ENCODE measurements around the gene IL26.
A peak's percentile ranks its signal among the peaks of the same experiment; 100 is the strongest.

Gene IL26, protein sequence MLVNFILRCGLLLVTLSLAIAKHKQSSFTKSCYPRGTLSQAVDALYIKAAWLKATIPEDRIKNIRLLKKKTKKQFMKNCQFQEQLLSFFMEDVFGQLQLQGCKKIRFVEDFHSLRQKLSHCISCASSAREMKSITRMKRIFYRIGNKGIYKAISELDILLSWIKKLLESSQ
- 0 to 1.0 (median 0.13) reads per million in 9 experiments for total RNA-seq

DNA sequence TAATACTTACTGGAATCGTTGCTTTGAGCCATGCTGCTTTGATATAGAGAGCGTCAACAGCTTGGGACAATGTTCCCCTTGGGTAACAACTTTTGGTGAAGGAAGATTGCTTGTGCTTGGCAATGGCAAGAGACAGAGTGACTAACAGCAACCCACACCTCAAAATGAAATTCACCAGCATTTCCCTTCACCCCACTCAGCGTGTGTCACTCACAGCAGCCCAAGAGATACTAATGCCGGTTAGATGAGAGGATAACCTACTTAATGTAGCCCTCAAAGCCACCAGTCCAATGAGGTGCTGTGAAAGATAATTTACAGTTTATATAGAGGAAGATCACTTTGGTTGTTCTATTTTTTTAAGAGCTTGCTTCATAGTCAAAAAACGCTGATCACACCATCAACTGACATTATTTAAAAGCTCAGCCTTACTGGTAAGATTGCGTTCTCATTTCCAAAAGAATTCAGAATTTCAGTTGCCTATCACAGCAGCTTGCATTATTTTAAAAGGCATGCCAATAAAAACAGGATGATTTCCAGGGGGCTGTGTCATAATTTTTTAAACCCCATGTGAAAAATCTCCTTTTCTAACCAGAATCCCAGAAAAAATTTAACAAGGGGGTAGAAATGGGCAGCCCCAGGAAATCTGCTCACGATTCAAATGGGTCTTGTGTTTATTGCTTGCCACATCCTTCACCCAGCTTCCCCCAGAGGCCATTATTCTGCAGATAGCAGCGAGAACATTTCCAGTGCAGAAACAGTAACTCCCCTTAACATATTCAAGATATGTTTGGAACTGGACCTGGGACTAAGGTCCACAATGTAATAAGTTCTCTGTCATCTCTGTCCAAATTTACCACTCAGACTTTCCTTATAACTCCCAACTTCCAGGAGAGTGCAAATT lies at the start of gene IL26:
Gene IL26, minus strand, starts transcription at position 235 of the 901 bp plus-strand sequence. Its CDS starts 54 bp downstream, at position 181.
- Mint-ChIP-seq H3K9me3 (no peaks in the 10 kb centered on the region), H3K27ac (peak within 1 kb of the TSS in 1 of 2 donors; percentile 32), H3K27me3 (no peaks in the 10 kb centered on the region), H3K4me3 (peak within 1 kb of the TSS; percentile 9 to 56), H3K36me3 (ENCODE audit: insufficient read depth) (no peaks in the 10 kb centered on the region), H3K4me1 (ENCODE audit: low read depth in 2 of 2) (peaks cover 4 to 13% of the 10 kb centered on the region in 2 donors)
- ATAC-seq (replicated peaks) (peak; percentile 89), DNase-seq (peak in 1 of 3 experiments; percentile 26)

DNA sequence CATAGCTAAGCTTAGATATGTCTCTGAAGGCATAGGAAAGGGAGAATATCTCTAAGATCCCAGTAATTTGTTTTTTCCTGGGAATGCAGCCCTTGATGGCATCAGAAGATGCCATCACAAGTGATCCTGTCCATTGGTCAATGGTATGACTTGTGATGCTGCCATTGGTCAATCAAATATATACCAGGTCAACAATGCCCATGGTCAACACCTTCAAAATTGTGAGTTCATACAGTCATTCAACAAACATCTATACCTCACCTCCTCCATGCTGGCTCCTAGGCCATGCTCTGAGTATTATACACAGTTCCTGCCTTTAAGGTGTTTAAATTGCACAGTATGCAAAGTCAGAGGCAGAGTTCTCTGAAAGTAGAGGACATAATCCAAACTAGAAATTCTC lies 47.1 kb upstream of the IL26 start:
- ATAC-seq (replicated peaks) (no peak), DNase-seq (no peak)
- Mint-ChIP-seq H3K4me3 (no peak overlapping the region), H3K36me3 (ENCODE audit: insufficient read depth) (no peaks in the 10 kb centered on the region), H3K27me3 (no peaks in the 10 kb centered on the region), H3K4me1 (ENCODE audit: low read depth in 2 of 2) (peaks cover 4 to 10% of the 10 kb centered on the region in 2 donors), H3K27ac (no peak overlapping the region), H3K9me3 (no peaks in the 10 kb centered on the region)

DNA sequence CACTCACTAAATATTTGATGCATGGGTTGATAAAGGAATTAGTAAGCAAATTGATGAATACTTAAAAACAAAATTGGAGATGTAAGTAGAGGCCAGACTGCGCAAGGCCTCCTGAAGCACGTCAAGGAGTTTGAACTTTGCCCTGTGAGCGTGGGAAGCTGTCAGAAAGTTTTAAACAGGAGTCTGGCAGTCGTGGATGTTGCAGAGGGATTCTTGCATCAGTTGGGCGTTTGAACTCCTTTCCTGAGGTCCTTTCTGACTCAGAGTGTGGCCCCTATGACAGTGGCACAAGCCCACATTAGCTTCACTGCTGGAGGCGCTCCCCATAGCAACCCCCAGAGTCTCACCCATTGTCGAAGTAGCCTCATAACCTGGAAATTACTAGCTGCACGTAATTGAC lies 45.7 kb upstream of the IL26 start:
- no peaks in the 10 kb centered on the region for H3K27me3 Mint-ChIP-seq
- H3K4me1 Mint-ChIP-seq (ENCODE audit: low read depth in 2 of 2), result peaks cover 0 to 4% of the 10 kb centered on the region in 2 donors
- H3K27ac Mint-ChIP-seq, result no peak overlapping the region
- no peaks in the 10 kb centered on the region for H3K9me3 Mint-ChIP-seq
- ATAC-seq (replicated peaks), result no peak
- no peaks in the 10 kb centered on the region for H3K36me3 Mint-ChIP-seq (ENCODE audit: insufficient read depth)
- no peak overlapping the region for H3K4me3 Mint-ChIP-seq
- DNase-seq, result no peak

DNA sequence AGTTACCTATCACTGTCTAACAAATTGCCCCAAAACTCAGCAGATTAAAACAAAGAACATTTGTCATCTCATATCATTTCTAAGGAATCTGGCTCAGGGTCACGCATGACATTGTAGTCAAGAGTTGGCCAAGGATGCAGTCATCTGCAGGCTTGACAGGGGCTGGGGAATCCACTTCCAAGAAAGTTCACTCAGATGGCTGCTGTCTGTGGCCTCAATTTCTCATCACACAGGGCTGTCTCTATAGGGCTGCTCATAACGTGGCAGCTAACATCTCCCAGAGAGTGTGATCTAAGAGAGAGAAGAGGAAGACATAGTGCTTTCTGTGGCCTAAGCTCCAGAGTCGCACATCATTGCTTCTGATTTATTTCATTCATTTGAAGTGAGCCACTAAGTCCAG lies 44.7 kb upstream of the IL26 start:
- H3K9me3 Mint-ChIP-seq, result no peaks in the 10 kb centered on the region
- H3K4me1 Mint-ChIP-seq (ENCODE audit: low read depth in 2 of 2), result no peaks in the 10 kb centered on the region
- no peak for DNase-seq
- no peaks in the 10 kb centered on the region for H3K36me3 Mint-ChIP-seq (ENCODE audit: insufficient read depth)
- H3K27me3 Mint-ChIP-seq, result peaks cover 0 to 5% of the 10 kb centered on the region in 2 donors
- no peak for ATAC-seq (replicated peaks)
- no peak overlapping the region for H3K4me3 Mint-ChIP-seq
- no peak overlapping the region for H3K27ac Mint-ChIP-seq

DNA sequence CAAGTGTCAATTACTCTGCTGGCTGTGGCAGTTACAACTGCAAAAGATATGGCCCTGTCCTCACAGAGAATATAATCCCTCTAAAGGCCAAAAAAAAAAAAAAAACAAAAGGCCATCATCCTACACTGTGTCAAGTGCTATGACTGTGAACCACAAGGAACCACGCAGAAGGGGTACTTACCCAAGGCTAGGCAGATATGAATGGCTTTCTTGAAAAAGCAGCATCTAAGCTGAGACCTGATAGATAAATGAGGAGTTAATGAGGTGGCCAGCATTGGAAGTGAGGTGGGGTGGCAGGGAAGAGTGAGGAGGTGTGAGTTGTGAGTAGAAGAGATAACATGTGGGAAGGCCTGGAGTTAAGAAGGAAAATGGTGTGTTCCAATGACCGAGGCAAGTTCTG lies 44.2 kb upstream of the IL26 start:
- ATAC-seq (replicated peaks) (no peak), DNase-seq (no peak)
- no peaks in the 10 kb centered on the region for H3K36me3 Mint-ChIP-seq (ENCODE audit: insufficient read depth)
- H3K4me1 Mint-ChIP-seq (ENCODE audit: low read depth in 2 of 2), result no peaks in the 10 kb centered on the region
- H3K27me3 Mint-ChIP-seq, result peaks cover 0 to 9% of the 10 kb centered on the region in 2 donors
- H3K9me3 Mint-ChIP-seq, result no peaks in the 10 kb centered on the region
- no peak overlapping the region for H3K27ac Mint-ChIP-seq
- no peak overlapping the region for H3K4me3 Mint-ChIP-seq

DNA sequence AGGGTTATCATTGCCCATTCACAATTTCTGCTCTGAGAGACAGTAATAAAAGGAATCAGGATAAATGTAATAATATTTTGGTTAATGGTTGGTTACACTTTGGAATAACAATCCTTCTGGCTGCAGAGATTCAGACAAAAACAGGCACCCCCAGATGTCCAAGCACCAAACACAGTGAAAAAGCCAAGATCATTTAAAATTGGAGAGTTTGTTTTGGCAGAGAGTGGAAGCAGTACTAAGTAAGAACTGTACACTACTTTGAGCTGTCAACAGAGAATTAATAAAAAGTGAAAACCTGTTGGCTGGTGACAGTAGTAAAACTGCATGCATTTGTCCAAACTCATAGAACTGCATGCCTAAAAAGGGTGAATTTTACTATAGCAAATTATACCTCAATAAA lies 43.4 kb upstream of the IL26 start:
- no peaks in the 10 kb centered on the region for H3K9me3 Mint-ChIP-seq
- H3K27ac Mint-ChIP-seq, result no peak overlapping the region
- H3K27me3 Mint-ChIP-seq, result peaks cover 0 to 12% of the 10 kb centered on the region in 2 donors
- no peaks in the 10 kb centered on the region for H3K36me3 Mint-ChIP-seq (ENCODE audit: insufficient read depth)
- H3K4me1 Mint-ChIP-seq (ENCODE audit: low read depth in 2 of 2), result no peaks in the 10 kb centered on the region
- DNase-seq (no peak), ATAC-seq (replicated peaks) (no peak)
- H3K4me3 Mint-ChIP-seq, result no peak overlapping the region

DNA sequence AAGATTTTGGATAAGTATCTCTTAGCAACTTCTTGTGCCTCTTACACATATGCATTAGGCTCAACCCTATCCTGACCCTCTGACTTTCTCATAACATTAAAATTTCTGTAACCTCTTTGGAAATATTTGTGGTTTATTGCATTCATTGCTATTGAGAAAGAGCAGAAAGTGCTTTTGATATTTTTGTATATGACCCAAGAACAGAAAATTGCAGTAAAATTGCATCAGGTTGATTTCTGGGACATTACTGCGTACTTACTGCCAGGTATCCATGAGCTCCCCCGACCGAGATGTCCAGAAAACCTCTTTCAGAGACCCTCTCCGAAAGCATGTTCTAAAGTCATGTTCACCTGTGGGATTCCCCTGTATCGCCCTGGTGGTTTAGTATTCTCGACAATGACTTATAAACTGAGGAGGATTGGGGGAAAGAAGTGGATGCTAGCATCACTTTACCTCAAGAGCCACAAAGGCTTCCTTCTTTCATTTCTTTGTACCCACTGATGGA lies 42.3 kb upstream of the IL26 start:
- H3K4me1 Mint-ChIP-seq (ENCODE audit: low read depth in 2 of 2), result no peaks in the 10 kb centered on the region
- H3K9me3 Mint-ChIP-seq, result no peaks in the 10 kb centered on the region
- no peak overlapping the region for H3K4me3 Mint-ChIP-seq
- DNase-seq (no peak), ATAC-seq (replicated peaks) (no peak)
- peaks cover 3 to 12% of the 10 kb centered on the region in 2 donors for H3K27me3 Mint-ChIP-seq
- H3K27ac Mint-ChIP-seq, result no peak overlapping the region
- no peaks in the 10 kb centered on the region for H3K36me3 Mint-ChIP-seq (ENCODE audit: insufficient read depth)

DNA sequence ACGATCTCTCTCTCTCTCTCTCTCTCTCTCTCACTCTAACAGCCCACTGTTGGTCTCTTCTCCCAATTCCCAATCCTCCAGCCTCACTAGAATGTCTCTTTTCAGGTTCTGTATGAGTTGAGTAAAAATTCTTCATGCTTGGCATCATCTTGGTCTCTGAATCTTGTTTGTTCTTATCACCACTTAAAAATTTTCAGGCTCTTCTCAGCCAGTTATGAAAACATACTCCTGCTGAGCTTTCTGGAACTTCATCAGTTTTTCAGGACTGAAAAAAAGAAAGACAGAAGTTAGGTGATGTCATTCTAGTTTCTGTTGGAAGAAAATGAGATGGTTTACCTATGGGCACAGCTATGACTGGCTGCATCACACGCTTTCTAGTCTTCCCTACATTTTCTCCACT lies 39.2 kb upstream of the IL26 start:
- ATAC-seq (replicated peaks), result no peak
- no peak overlapping the region for H3K27ac Mint-ChIP-seq
- no peaks in the 10 kb centered on the region for H3K9me3 Mint-ChIP-seq
- H3K36me3 Mint-ChIP-seq (ENCODE audit: insufficient read depth), result no peaks in the 10 kb centered on the region
- no peak for DNase-seq
- H3K4me3 Mint-ChIP-seq, result no peak overlapping the region
- peaks cover 7 to 12% of the 10 kb centered on the region in 2 donors for H3K27me3 Mint-ChIP-seq
- peaks cover 0 to 3% of the 10 kb centered on the region in 2 donors for H3K4me1 Mint-ChIP-seq (ENCODE audit: low read depth in 2 of 2)

DNA sequence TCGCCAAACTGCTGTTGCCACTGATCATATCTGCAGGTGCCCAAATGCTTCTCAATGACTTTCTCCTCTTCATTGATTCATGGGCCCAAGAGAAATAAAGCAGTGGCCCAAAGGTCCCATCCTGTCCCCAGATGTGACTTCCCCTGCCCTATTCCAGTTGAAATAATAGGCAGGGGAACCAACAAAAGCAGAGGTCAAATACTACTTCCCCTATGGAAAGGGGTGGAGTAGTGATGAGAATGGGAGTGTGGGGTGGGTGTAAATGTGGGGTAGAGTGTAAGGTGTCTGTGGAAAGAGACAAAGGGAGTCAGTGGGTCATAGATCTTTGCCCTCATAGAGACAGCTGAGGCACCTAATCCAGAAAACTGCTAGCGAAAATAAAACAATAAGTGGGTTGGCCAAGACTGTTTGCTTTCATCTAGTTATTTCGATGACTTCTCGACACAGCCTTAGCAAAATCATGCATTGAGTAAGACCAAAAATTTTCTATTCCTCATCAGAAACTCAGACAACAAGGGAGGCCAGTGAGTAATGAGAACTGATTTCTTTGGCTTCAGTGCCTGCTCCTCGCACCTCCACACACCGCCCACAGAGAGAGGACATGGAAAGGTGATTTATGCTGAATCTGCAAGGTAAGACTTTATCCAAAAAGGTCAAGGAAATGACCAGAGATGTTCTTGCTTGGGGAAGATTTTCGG lies 38.7 kb upstream of the IL26 start:
- H3K36me3 Mint-ChIP-seq (ENCODE audit: insufficient read depth), result peaks cover 4% of the 10 kb centered on the region
- DNase-seq, result no peak
- H3K9me3 Mint-ChIP-seq, result no peaks in the 10 kb centered on the region
- ATAC-seq (replicated peaks), result no peak
- H3K27ac Mint-ChIP-seq, result no peak overlapping the region
- H3K4me3 Mint-ChIP-seq, result no peak overlapping the region
- H3K4me1 Mint-ChIP-seq (ENCODE audit: low read depth in 2 of 2), result peaks cover 4 to 8% of the 10 kb centered on the region in 2 donors
- peaks cover 7 to 12% of the 10 kb centered on the region in 2 donors for H3K27me3 Mint-ChIP-seq

DNA sequence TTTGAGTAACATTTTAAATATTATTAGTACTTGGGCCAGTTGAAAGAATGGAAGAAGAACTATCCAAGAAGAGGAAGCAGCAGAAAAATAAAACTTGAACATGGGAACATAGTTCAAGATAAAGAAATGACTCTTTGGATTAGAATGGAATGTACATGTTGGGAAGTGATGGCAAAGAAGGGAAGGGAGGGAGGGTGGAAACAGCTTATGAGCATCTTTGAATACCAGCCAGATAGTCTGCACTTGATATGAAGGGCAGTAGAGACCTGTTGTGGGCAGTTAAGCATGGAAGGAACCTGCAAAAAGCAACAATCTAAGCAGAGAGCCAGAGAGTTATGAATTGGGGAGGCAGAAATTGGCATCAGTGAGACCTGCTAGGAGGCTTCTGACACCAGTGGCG lies 37.8 kb upstream of the IL26 start:
- H3K4me1 Mint-ChIP-seq (ENCODE audit: low read depth in 2 of 2), result peaks cover 6 to 10% of the 10 kb centered on the region in 2 donors
- peaks cover 4% of the 10 kb centered on the region for H3K36me3 Mint-ChIP-seq (ENCODE audit: insufficient read depth)
- H3K27ac Mint-ChIP-seq, result no peak overlapping the region
- DNase-seq (no peak), ATAC-seq (replicated peaks) (no peak)
- H3K4me3 Mint-ChIP-seq, result no peak overlapping the region
- H3K27me3 Mint-ChIP-seq, result peaks cover 8 to 13% of the 10 kb centered on the region in 2 donors
- no peaks in the 10 kb centered on the region for H3K9me3 Mint-ChIP-seq

DNA sequence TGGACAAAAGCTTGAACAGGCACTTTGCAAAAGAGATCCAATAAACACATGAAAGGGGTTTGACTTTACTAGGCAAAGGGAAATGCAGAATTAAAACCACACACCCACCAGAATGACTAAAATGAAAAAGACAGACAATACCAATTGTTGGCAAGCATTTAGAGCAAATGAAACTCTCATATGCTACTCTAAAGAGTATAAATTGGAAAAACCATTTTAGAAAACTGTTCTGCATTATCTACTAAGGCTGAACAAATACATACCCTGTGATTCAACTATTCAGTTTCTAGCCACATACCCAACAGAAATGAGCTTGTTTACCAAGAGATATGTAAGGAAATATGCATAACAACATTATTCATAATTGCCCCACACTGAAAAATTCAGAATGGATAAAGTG lies 36.3 kb upstream of the IL26 start:
- Mint-ChIP-seq H3K4me3 (no peak overlapping the region), H3K27ac (no peak overlapping the region), H3K27me3 (peaks cover 22 to 24% of the 10 kb centered on the region in 2 donors), H3K4me1 (ENCODE audit: low read depth in 2 of 2) (peaks cover 6 to 10% of the 10 kb centered on the region in 2 donors), H3K9me3 (no peaks in the 10 kb centered on the region), H3K36me3 (ENCODE audit: insufficient read depth) (peaks cover 4% of the 10 kb centered on the region)
- ATAC-seq (replicated peaks) (no peak), DNase-seq (no peak)

DNA sequence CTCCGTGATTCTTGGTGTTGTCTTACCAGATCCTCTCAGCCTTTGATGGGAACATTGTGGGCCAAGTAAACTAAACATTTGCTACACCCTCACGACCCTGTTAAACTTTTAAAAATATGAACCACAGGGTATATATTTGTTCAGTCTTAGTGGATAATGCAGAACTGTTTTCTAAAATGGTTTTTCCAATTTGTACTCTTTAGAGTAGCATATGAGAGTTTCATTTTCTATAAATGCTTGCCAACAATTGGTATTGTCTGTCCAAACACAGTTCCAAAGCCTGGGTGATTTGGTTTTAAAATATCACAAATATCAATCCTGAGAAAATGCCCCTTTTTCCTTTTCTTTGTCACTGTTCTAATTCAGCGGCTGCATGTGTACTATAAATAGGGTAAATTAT lies 34.5 kb upstream of the IL26 start:
- H3K27me3 Mint-ChIP-seq, result peaks cover 18 to 30% of the 10 kb centered on the region in 2 donors
- H3K4me3 Mint-ChIP-seq, result no peak overlapping the region
- ATAC-seq (replicated peaks) (no peak), DNase-seq (no peak)
- peaks cover 6 to 10% of the 10 kb centered on the region in 2 donors for H3K4me1 Mint-ChIP-seq (ENCODE audit: low read depth in 2 of 2)
- H3K36me3 Mint-ChIP-seq (ENCODE audit: insufficient read depth), result peaks cover 4% of the 10 kb centered on the region
- no peaks in the 10 kb centered on the region for H3K9me3 Mint-ChIP-seq
- H3K27ac Mint-ChIP-seq, result no peak overlapping the region

DNA sequence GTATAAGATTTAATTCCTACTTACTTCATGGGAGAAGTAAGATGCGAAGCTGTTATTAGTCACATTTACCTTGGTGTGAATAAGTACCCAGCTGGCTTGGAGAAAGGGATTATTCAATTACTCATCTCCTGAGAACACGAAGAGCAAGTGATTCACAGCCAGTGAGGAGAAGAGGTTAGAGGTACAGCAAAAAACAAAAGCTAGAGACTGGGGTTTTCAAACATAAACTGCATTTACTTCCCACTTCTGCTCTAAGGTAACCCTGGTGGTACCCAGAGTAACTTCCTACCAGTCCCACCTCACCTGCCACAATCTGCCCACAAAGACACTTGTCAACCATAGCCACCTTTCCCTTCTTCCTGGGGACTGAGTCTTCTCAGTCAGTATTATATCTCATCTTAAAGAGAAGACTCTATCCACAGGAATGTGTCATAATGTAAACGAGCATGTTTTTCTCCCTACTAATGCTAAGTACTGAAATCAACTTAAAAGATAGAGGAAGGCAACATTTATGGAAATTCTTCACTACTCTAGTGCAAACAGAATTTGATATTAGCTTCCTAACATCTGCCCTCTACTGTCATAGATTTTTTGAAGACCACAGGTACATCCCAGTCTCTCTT lies 33.8 kb upstream of the IL26 start:
- H3K4me3 Mint-ChIP-seq, result no peak overlapping the region
- ATAC-seq (replicated peaks), result peak; percentile 93
- no peaks in the 10 kb centered on the region for H3K9me3 Mint-ChIP-seq
- peaks cover 6 to 10% of the 10 kb centered on the region in 2 donors for H3K4me1 Mint-ChIP-seq (ENCODE audit: low read depth in 2 of 2)
- peaks cover 4% of the 10 kb centered on the region for H3K36me3 Mint-ChIP-seq (ENCODE audit: insufficient read depth)
- DNase-seq, result peak in 2 of 3 experiments; percentile 18 to 19
- peaks cover 12 to 37% of the 10 kb centered on the region in 2 donors for H3K27me3 Mint-ChIP-seq
- no peak overlapping the region for H3K27ac Mint-ChIP-seq
